Ishikawa (cell line): ENCODE measurements around the gene LIF.

Source experiments
- CEBPB ChIP-seq: IDR thresholded peaks from 2 replicates; pipeline ENCODE4 v1.6.1; 2012
- CREB1 ChIP-seq: IDR thresholded peaks from 2 replicates; pipeline ENCODE4 v1.6.1; 2012; ENCODE audit warnings: low read depth
- EGR1 ChIP-seq: IDR thresholded peaks from 2 replicates; pipeline ENCODE4 v1.6.1; 2012
- EP300 ChIP-seq: IDR thresholded peaks from 2 replicates; pipeline ENCODE4 v1.6.1; 2012; ENCODE audit warnings: borderline replicate concordance
- FOXM1 ChIP-seq: IDR thresholded peaks from 2 replicates; pipeline ENCODE4 v1.6.1; 2012; ENCODE audit warnings: low read depth, borderline replicate concordance
- MAX ChIP-seq: IDR thresholded peaks from 2 replicates; pipeline ENCODE4 v1.6.1; 2012
- NFIC ChIP-seq: IDR thresholded peaks from 2 replicates; pipeline ENCODE4 v1.6.1; 2012
- RAD21 ChIP-seq: IDR thresholded peaks from 2 replicates; pipeline ENCODE4 v1.6.1; 2012; ENCODE audit warnings: low read depth
- TAF1 ChIP-seq: IDR thresholded peaks from 2 replicates; pipeline ENCODE4 v1.6.1; 2012; ENCODE audit warnings: low read depth, mild to moderate bottlenecking
- TCF12 ChIP-seq: IDR thresholded peaks from 2 replicates; pipeline ENCODE4 v1.6.1; 2012; ENCODE audit warnings: low read depth
- TEAD4 ChIP-seq: IDR thresholded peaks from 2 replicates; pipeline ENCODE4 v1.6.1; 2012
- USF1 ChIP-seq: IDR thresholded peaks from 2 replicates; pipeline ENCODE4 v1.6.1; 2012
- YY1 ChIP-seq: IDR thresholded peaks from 2 replicates; pipeline ENCODE4 v1.6.1; 2012; ENCODE audit warnings: low read depth
- ZBTB7A ChIP-seq: IDR thresholded peaks from 2 replicates; pipeline ENCODE4 v1.6.1; 2012; ENCODE audit warnings: low read depth
- TF ChIP-seq, protein P1 (sequence below): IDR thresholded peaks from 2 replicates; pipeline ENCODE4 v1.6.1; 2012; ENCODE audit warnings: low read depth, mild to moderate bottlenecking

The LIF gene

DNA sequence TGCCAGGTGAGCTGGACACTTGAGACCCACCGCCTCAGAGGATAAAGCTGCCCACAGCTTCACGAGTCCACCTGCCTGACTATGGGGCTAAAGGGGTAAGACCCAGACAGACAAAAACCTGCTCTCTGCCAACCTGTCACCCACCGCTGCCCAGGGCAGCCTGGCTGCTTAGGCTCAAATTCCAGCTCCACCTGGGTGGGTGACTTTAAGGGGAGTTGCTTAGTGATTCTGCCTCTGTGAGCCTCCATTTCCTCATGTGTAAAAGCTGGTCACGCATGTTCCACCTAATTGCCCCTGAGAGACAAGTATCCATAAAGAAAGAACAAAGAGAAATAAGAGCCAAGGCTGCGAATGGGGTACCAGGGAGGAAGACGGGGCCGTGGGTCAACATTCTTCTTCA lies 46.5 kb upstream of the LIF start:
- TF ChIP-seq FOXM1 (no peak), USF1 (no peak), TAF1 (no peak), EP300 (no peak), CREB1 (no peak), ZBTB7A (no peak), EGR1 (no peak), MAX (no peak), TCF12 (no peak), YY1 (no peak), RAD21 (no peak), TEAD4 (no peak), NFIC (no peak)
- TF ChIP-seq, protein P1, sequence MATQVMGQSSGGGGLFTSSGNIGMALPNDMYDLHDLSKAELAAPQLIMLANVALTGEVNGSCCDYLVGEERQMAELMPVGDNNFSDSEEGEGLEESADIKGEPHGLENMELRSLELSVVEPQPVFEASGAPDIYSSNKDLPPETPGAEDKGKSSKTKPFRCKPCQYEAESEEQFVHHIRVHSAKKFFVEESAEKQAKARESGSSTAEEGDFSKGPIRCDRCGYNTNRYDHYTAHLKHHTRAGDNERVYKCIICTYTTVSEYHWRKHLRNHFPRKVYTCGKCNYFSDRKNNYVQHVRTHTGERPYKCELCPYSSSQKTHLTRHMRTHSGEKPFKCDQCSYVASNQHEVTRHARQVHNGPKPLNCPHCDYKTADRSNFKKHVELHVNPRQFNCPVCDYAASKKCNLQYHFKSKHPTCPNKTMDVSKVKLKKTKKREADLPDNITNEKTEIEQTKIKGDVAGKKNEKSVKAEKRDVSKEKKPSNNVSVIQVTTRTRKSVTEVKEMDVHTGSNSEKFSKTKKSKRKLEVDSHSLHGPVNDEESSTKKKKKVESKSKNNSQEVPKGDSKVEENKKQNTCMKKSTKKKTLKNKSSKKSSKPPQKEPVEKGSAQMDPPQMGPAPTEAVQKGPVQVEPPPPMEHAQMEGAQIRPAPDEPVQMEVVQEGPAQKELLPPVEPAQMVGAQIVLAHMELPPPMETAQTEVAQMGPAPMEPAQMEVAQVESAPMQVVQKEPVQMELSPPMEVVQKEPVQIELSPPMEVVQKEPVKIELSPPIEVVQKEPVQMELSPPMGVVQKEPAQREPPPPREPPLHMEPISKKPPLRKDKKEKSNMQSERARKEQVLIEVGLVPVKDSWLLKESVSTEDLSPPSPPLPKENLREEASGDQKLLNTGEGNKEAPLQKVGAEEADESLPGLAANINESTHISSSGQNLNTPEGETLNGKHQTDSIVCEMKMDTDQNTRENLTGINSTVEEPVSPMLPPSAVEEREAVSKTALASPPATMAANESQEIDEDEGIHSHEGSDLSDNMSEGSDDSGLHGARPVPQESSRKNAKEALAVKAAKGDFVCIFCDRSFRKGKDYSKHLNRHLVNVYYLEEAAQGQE: no peak

DNA sequence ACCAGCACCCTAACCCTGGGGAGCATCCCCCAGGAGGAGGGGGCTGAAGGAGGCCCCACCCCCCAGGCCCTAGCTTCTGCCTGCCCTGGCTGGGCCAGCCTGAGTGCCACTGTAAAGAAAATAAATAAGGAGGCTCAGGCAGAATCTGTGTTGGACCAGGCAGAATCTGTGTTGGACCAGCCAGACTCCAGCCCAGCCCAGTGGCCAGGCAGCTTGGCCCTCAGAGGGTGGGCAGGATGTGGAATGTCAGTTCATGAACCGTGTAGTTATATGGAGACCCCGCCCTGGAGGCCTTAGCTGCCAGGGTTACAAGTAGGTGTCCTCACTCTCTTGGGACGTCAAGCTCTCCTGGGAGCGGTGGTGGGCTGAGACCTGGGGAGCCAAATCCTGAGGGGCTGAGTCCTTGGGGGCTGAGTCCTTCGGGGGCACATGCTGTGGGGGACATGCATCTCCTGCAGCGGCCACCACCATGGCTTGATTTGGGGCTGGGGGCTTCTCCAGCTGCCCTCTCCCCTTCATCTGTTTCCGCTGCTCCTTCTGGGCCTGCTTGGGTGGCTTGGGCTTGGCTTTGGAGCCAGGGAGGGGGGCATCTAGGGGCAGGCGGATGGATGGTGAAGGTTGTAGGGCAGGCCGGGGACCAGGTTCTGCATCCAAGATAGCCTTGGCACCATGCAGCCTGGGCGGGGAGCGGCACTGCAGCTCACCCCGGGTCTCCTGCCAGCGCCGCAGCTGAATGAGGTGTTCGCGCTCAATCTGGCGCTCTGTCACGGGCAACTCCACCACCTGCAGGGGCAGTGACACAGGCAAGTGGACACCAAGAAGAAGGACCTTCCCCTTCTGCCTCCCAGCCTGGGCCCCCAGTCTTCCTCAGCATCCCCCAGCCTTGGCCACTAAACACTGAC lies 45.8 kb upstream of the LIF start:
- TF ChIP-seq EGR1: no peak
- no peak for TF ChIP-seq CEBPB
- no peak for TF ChIP-seq ZBTB7A
- no peak for TF ChIP-seq TEAD4
- no peak for TF ChIP-seq TAF1
- TF ChIP-seq CREB1: no peak
- TF ChIP-seq FOXM1: no peak
- TF ChIP-seq NFIC: no peak
- TF ChIP-seq RAD21: no peak
- TF ChIP-seq YY1: no peak

- TF ChIP-seq NFIC (peak; percentile 96), MAX (no peak), TAF1 (no peak), YY1 (peak; percentile 60; the same call in 1 of the 2 replicates), RAD21 (peak; percentile 33; the same call in 1 of the 2 replicates), TEAD4 (peak; percentile 56), TCF12 (peak; percentile 75), CEBPB (no peak), FOXM1 (no peak), CREB1 (no peak), EP300 (0 out of 2 replicates have a peak, but pooled peaks have one; percentile 67), USF1 (0 out of 2 replicates have a peak, but pooled peaks have one; percentile 24), EGR1 (no peak), ZBTB7A (peak; percentile 75; the same call in 1 of the 2 replicates)
- TF ChIP-seq, protein P1: no peak
Measured at GRCh38 chr22:30291058-30291892, 44.7 kb upstream of the LIF start.

DNA sequence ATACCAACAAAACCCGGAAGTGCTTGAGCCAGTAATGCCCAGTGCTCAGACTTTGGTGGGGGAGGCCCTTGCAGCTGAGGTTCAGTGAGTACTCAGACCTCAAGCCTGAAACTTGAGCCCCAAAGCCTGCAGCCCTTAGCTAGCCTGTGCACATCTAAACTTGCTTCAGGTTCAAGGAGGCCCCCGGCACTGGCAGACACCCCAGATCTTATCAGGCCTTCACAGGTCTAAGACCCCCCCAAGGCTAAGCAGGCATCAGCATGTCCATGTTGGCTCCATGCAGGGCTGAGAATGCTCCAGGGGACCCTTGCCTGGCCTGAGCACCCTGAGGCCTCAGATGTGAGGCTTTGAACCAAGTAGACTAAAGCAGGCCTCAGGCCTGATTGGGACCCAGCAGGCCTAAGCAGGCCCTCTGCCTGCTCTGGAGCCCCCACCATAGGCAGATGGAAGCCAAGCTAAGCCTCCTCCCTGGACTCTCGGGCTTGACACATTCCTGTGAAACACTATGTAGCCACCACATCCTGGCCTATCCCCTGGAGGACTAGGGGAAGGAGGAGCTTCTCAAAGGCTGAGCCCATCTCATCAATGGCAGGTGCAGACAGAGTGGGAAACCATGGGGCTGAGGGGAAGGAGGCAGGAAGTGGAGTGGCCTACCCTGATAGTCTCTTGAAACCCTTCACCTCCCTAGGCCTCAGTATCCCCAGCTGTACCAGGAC lies 43.9 kb upstream of the LIF start:
- no peak for TF ChIP-seq EGR1
- TF ChIP-seq EP300: no peak
- TF ChIP-seq RAD21: no peak
- TF ChIP-seq NFIC: no peak
- no peak for TF ChIP-seq YY1
- TF ChIP-seq TCF12: no peak
- TF ChIP-seq MAX: no peak
- TF ChIP-seq FOXM1: no peak
- TF ChIP-seq ZBTB7A: no peak
- no peak for TF ChIP-seq TAF1
- no peak for TF ChIP-seq CREB1
- no peak for TF ChIP-seq TEAD4
- TF ChIP-seq CEBPB: no peak
- no peak for TF ChIP-seq USF1
- TF ChIP-seq, protein P1: no peak
